Right forelimb (tissue), 1 donor: Measurements from ENCODE around the gene NRDE2.

Experiments used
- DNase-seq: peaks from one replicate; pipeline ENCODE4 v3.0.0-alpha.2; 2018

NRDE2 gene

GRCh38 chr14:90331497-90332270 lies at the start of gene NRDE2:
TSS of gene NRDE2 (minus strand) at chr14:90331941. CDS start at chr14:90331904, 37 bp downstream.
- DNase-seq = peak; percentile 99

- no peak for DNase-seq
Measured at GRCh38 chr14:90381011-90381786, 49.5 kb upstream of the NRDE2 start.

GRCh38 chr14:90379106-90379505 lies 47.4 kb upstream of the NRDE2 start:
- no peak for DNase-seq

- DNase-seq = no peak
Measured at GRCh38 chr14:90378249-90378648, 46.5 kb upstream of the NRDE2 start.

- no peak for DNase-seq
Measured at GRCh38 chr14:90375934-90376333, 44.2 kb upstream of the NRDE2 start.

- DNase-seq = no peak
Measured at GRCh38 chr14:90374813-90375212, 43.1 kb upstream of the NRDE2 start.

GRCh38 chr14:90373887-90374286 lies 42.1 kb upstream of the NRDE2 start:
- DNase-seq = no peak

- no peak for DNase-seq
Measured at GRCh38 chr14:90368946-90369721, 37.4 kb upstream of the NRDE2 start.

- no peak for DNase-seq
Measured at GRCh38 chr14:90362558-90362896, 30.8 kb upstream of the NRDE2 start.

GRCh38 chr14:90361865-90362557 lies 30.3 kb upstream of the NRDE2 start:
- no peak for DNase-seq

GRCh38 chr14:90358359-90358758 lies 26.6 kb upstream of the NRDE2 start:
- no peak for DNase-seq

GRCh38 chr14:90356925-90357324 lies 25.2 kb upstream of the NRDE2 start:
- no peak for DNase-seq

- no peak for DNase-seq
Measured at GRCh38 chr14:90355540-90356518, 24.1 kb upstream of the NRDE2 start.

GRCh38 chr14:90354551-90355298 lies 23.0 kb upstream of the NRDE2 start:
- DNase-seq = no peak

- DNase-seq = no peak
Measured at GRCh38 chr14:90349739-90350138, 18.0 kb upstream of the NRDE2 start.

- DNase-seq = no peak
Measured at GRCh38 chr14:90348270-90348669, 16.5 kb upstream of the NRDE2 start.

- DNase-seq = no peak
Measured at GRCh38 chr14:90345239-90345557, 13.5 kb upstream of the NRDE2 start.

- DNase-seq = no peak
Measured at GRCh38 chr14:90344331-90345238, 12.8 kb upstream of the NRDE2 start.

- no peak for DNase-seq
Measured at GRCh38 chr14:90342327-90342726, 10.6 kb upstream of the NRDE2 start.

- DNase-seq = no peak
Measured at GRCh38 chr14:90341784-90342183, 10.0 kb upstream of the NRDE2 start.
